Hepatocyte (in vitro differentiated cells): ENCODE data around the gene NOVA1. TPM values are rescaled to one million over a fixed set of nuclear protein-coding genes. Genes with fewer than 3 reads are reported as not detected.

Experiments
- DNase-seq: peaks from one replicate; pipeline ENCODE4 v3.0.0-alpha.2; 2016; ENCODE audit warnings: low spot score
- H2AFZ ChIP-seq: fragments of 200-600 bp; sonication (generic); 2 replicates; pipeline ENCODE4 v1.6.0; 2016; ENCODE audit warnings: antibody characterized with exemption, mild to moderate bottlenecking
- H3K27ac ChIP-seq: fragments of 200-600 bp; sonication (generic); 2 replicates; pipeline ENCODE4 v1.5.1; 2016; ENCODE audit warnings: mild to moderate bottlenecking
- H3K27me3 ChIP-seq: fragments of 200-600 bp; sonication (generic); 2 replicates; pipeline ENCODE4 v1.6.1; 2016
- H3K36me3 ChIP-seq: fragments of 200-600 bp; sonication (generic); replicated peaks from 2 replicates; pipeline ENCODE4 v1.5.1; 2016; ENCODE audit warnings: low read depth; ENCODE audit not compliant: insufficient read depth
- H3K4me1 ChIP-seq: fragments of 200-600 bp; sonication (generic); 2 replicates; pipeline ENCODE4 v1.5.1; 2016; ENCODE audit warnings: mild to moderate bottlenecking, moderate library complexity; ENCODE audit not compliant: insufficient read depth
- H3K4me2 ChIP-seq: fragments of 200-600 bp; sonication (generic); 2 replicates; pipeline ENCODE4 v1.6.0; 2016
- H3K4me3 ChIP-seq: fragments of 200-600 bp; sonication (generic); 2 replicates; pipeline ENCODE4 v1.5.1; 2016; ENCODE audit warnings: mild to moderate bottlenecking
- H3K79me2 ChIP-seq: fragments of 200-600 bp; sonication (generic); 2 replicates; pipeline ENCODE4 v1.6.0; 2017; ENCODE audit warnings: mild to moderate bottlenecking
- H3K9me2 ChIP-seq: fragments of 200-600 bp; sonication (generic); replicated peaks from 2 replicates; pipeline ENCODE4 v1.6.0; 2017; ENCODE audit warnings: mild to moderate bottlenecking; ENCODE audit not compliant: insufficient read depth
- H3K9me3 ChIP-seq: fragments of 200-600 bp; sonication (generic); 2 replicates; pipeline ENCODE4 v1.5.1; 2016; ENCODE audit warnings: low read depth, mild to moderate bottlenecking
- H4K20me1 ChIP-seq: fragments of 200-600 bp; sonication (generic); 2 replicates; pipeline ENCODE4 v1.6.0; 2016; ENCODE audit warnings: mild to moderate bottlenecking; ENCODE audit not compliant: insufficient read depth, poor library complexity, severe bottlenecking
- CTCF ChIP-seq: fragments of 200-600 bp; sonication (generic); IDR thresholded peaks from 2 replicates; pipeline ENCODE4 v1.5.1; 2016; ENCODE audit warnings: antibody characterized with exemption, mild to moderate bottlenecking; ENCODE audit not compliant: poor library complexity
- EZH2 ChIP-seq: fragments of 200-600 bp; sonication (generic); IDR thresholded peaks from 2 replicates; pipeline ENCODE4 v1.6.1; 2016; ENCODE audit warnings: antibody characterized with exemption, mild to moderate bottlenecking, borderline replicate concordance
- EZH2phosphoT487 ChIP-seq: fragments of 200-600 bp; sonication (generic); IDR thresholded peaks from one replicate; pipeline ENCODE4 v1.6.1; 2018; ENCODE audit warnings: antibody characterized with exemption, mild to moderate bottlenecking, low read depth, moderate library complexity; ENCODE audit not compliant: unreplicated experiment, severe bottlenecking
- WGBS: methylation state at CpG from one replicate; pipeline ENCODE4 v1.1.6; 2016; ENCODE audit warnings: low lambda C conversion rate; ENCODE audit errors: missing lambda C conversion rate; 5-methylcytosine and 5-hydroxymethylcytosine counted together
- polyA plus RNA-seq: library from polyadenylated mRNA; unstranded; fragments of >200 nt; fragmentation: Nextera tagmentation; extraction: Ambion mirVana; gene quantifications from 2 replicates; pipeline ENCODE4 v1.2.1, GENCODE V29; 2016
- total RNA-seq: library from RNA; depleted of rRNA; stranded (reverse); fragments of >200 nt; gene quantifications from 2 replicates; pipeline ENCODE4 v1.2.3, GENCODE V29; 2014

The NOVA1 gene
- total and polyA plus RNA-seq, 2 experiments from 2014 or later = 1.7 to 2.7 TPM

- Histone ChIP-seq H2AFZ (no peak overlapping the region), H3K36me3 (no peaks in the 10 kb centered on the region), H4K20me1 (no peaks in the 10 kb centered on the region), H3K4me2 (no peak overlapping the region), H3K79me2 (no peaks in the 10 kb centered on the region), H3K27me3 (no peaks in the 10 kb centered on the region), H3K4me3 (no peak overlapping the region), H3K9me2 (no peaks in the 10 kb centered on the region), H3K27ac (no peak overlapping the region), H3K9me3 (no peaks in the 10 kb centered on the region), H3K4me1 (no peaks in the 10 kb centered on the region)
- DNase-seq = no peak
- WGBS = 67% methylated on average over 1 of the region's 1 CpG
- no peak for TF ChIP-seq EZH2
- TF ChIP-seq EZH2phosphoT487 = no peak
- no peak for TF ChIP-seq CTCF
Measured at GRCh38 chr14:26621364-26621763, 23.5 kb upstream of the NOVA1 start.

- no peak for DNase-seq
- no peaks in the 10 kb centered on the region for H3K27me3 ChIP-seq
- H3K36me3 ChIP-seq = no peaks in the 10 kb centered on the region
- H3K4me3 ChIP-seq = no peak overlapping the region
- H3K27ac ChIP-seq = no peak overlapping the region
- H3K4me2 ChIP-seq = no peak overlapping the region
- no peaks in the 10 kb centered on the region for H3K79me2 ChIP-seq
- H3K9me3 ChIP-seq = peaks cover 6% of the 10 kb centered on the region
- no peak for TF ChIP-seq EZH2phosphoT487
- TF ChIP-seq CTCF = no peak
- TF ChIP-seq EZH2 = no peak
- no peaks in the 10 kb centered on the region for H4K20me1 ChIP-seq
- no peaks in the 10 kb centered on the region for H3K9me2 ChIP-seq
- H3K4me1 ChIP-seq = no peaks in the 10 kb centered on the region
- H2AFZ ChIP-seq = no peak overlapping the region
Measured at GRCh38 chr14:26611259-26611658, 13.4 kb upstream of the NOVA1 start.

- Histone ChIP-seq H3K4me3 (no peak overlapping the region), H3K9me3 (no peaks in the 10 kb centered on the region), H3K9me2 (no peaks in the 10 kb centered on the region), H2AFZ (no peak overlapping the region), H3K27ac (no peak overlapping the region), H4K20me1 (no peaks in the 10 kb centered on the region), H3K27me3 (no peaks in the 10 kb centered on the region), H3K36me3 (no peaks in the 10 kb centered on the region), H3K4me2 (no peak overlapping the region), H3K79me2 (no peaks in the 10 kb centered on the region), H3K4me1 (no peaks in the 10 kb centered on the region)
- DNase-seq = no peak
- WGBS = 84% methylated on average over 3 of the region's 3 CpGs
- TF ChIP-seq CTCF (no peak), EZH2 (no peak), EZH2phosphoT487 (no peak)
Measured at GRCh38 chr14:26606729-26607312, 9.0 kb upstream of the NOVA1 start.

- no peak overlapping the region for H3K27ac ChIP-seq
- no peaks in the 10 kb centered on the region for H4K20me1 ChIP-seq
- H3K79me2 ChIP-seq = no peaks in the 10 kb centered on the region
- no peaks in the 10 kb centered on the region for H3K4me1 ChIP-seq
- no peaks in the 10 kb centered on the region for H3K9me3 ChIP-seq
- TF ChIP-seq CTCF (no peak), EZH2phosphoT487 (no peak), EZH2 (no peak)
- WGBS = 54% methylated on average over 2 of the region's 2 CpGs
- H3K4me2 ChIP-seq = no peak overlapping the region
- no peaks in the 10 kb centered on the region for H3K36me3 ChIP-seq
- no peak overlapping the region for H3K4me3 ChIP-seq
- peaks cover 3% of the 10 kb centered on the region for H3K27me3 ChIP-seq
- no peak overlapping the region for H2AFZ ChIP-seq
- DNase-seq = no peak
- no peaks in the 10 kb centered on the region for H3K9me2 ChIP-seq
Measured at GRCh38 chr14:26605602-26606001, 7.8 kb upstream of the NOVA1 start.
